HCT116 (cell line): Measurements from ENCODE around the gene SNAP29. TPM values are rescaled to one million over a fixed set of nuclear protein-coding genes. Genes with fewer than 3 reads are reported as not detected.

Experiments used
- ATAC-seq: fragments of 200-7000 bp; cut with Tn5 transposase; 2 replicates; pipeline ENCODE4 v1.9.1; 2020; ENCODE audit warnings: mild to moderate bottlenecking, moderate library complexity
- BruUV-seq: library from RNA; stranded (reverse); fragments of 400-500 nt; replicated peaks from 2 replicates; lab custom pipeline; 2021; lab: Mats Ljungman, UMichigan
- CTCF ChIA-PET: fragments of 300-600 bp; sonication (Branson Sonifier 250); formaldehyde crosslinking; loops from one replicate; lab custom pipeline; 2021; ENCODE audit warnings: antibody characterized with exemption; lab: Charles Lee
- POLR2A ChIA-PET: fragments of 300-600, 350-600 bp; sonication (Branson Sonifier 250); formaldehyde crosslinking; loops from one replicate; lab custom pipeline; 2021; ENCODE audit warnings: antibody characterized with exemption; lab: Charles Lee
- RAD21 ChIA-PET, 2 experiments: fragments of 300-600 bp; sonication (Branson Sonifier 250); formaldehyde crosslinking; loops; one replicate each; lab custom pipeline; 2023; ENCODE audit warnings: low total read pairs in 2 of 2; ENCODE audit not compliant: uncharacterized antibody in 2 of 2, unreplicated experiment in 2 of 2, low non-redundant PET in 1 of 2; lab: Charles Lee
- DNase-seq: peaks from one replicate; pipeline ENCODE4 v3.0.0-alpha.2; 2010; ENCODE audit warnings: low read depth, low spot score
- H2AFZ ChIP-seq: fragments of 200-600 bp; shearing (Covaris generic), sonication (generic); 2 replicates; pipeline ENCODE4 v1.6.1; 2017; ENCODE audit warnings: low read depth, mixed run types, mixed read lengths, antibody characterized with exemption, low read length; ENCODE audit not compliant: poor library complexity, severe bottlenecking
- H3K27ac ChIP-seq: 2 replicates; pipeline ENCODE4 v1.5.1; 2012; ENCODE audit warnings: low read depth, low read length
- H3K27me3 ChIP-seq: fragments of 200-600 bp; sonication (generic); 2 replicates; pipeline ENCODE4 v1.6.1; 2016; ENCODE audit warnings: mixed run types, low read length, mixed read lengths; ENCODE audit not compliant: insufficient read depth
- H3K36me3 ChIP-seq, 2 experiments: fragments of 200-500 bp in 1 of 2; fragments of 200-600 bp in 1 of 2; sonication (Bioruptor generic) in 1 of 2; sonication (generic) in 1 of 2; 2 replicates each; pipeline versions ENCODE4 v1.5.1 to v1.6.1; 2014 to 2016; ENCODE audit warnings: low read length in 2 of 2, inconsistent platforms in 1 of 2, mixed read lengths in 1 of 2, mixed run types in 1 of 2; ENCODE audit not compliant: insufficient read depth in 2 of 2, control insufficient read depth in 1 of 2
- H3K4me1 ChIP-seq, 2 experiments: fragments of 200-600 bp in 1 of 2; sonication (generic) in 1 of 2; 2 replicates each; pipeline versions ENCODE4 v1.5.1 to v1.6.1; 2012 to 2017; ENCODE audit warnings: low read length in 2 of 2, inconsistent platforms in 1 of 2, mild to moderate bottlenecking in 1 of 2, mixed read lengths in 1 of 2, mixed run types in 1 of 2, moderate library complexity in 1 of 2; ENCODE audit not compliant: insufficient read depth in 2 of 2, control insufficient read depth in 1 of 2
- H3K4me2 ChIP-seq: fragments of 200-600 bp; sonication (generic); 2 replicates; pipeline ENCODE4 v1.6.1; 2017; ENCODE audit warnings: mixed run types, low read length, mixed read lengths
- H3K4me3 ChIP-seq, 2 experiments: fragments of 200-600 bp in 1 of 2; sonication (generic) in 1 of 2; replicated peaks in 1 of 2; 2 replicates each; pipeline ENCODE4 v1.5.1; 2011 to 2016; ENCODE audit warnings: low read length in 2 of 2, control low read depth in 1 of 2, low read depth in 1 of 2, mild to moderate bottlenecking in 1 of 2, mixed read lengths in 1 of 2, mixed run types in 1 of 2
- H3K79me2 ChIP-seq: fragments of 200-600 bp; sonication (generic); 2 replicates; pipeline ENCODE4 v1.6.1; 2017; ENCODE audit warnings: mild to moderate bottlenecking, mixed run types, low read length, moderate library complexity, mixed read lengths; ENCODE audit not compliant: insufficient read depth
- H3K9ac ChIP-seq: fragments of 200-600 bp; sonication (generic); 2 replicates; pipeline ENCODE4 v1.6.1; 2016; ENCODE audit warnings: low read length, mixed read lengths
- H3K9me2 ChIP-seq: fragments of 200-600 bp; sonication (generic), shearing (Covaris generic); 2 replicates; pipeline ENCODE4 v1.6.1; 2017; ENCODE audit warnings: mixed run types, mild to moderate bottlenecking, moderate library complexity; ENCODE audit not compliant: insufficient read depth
- H3K9me3 ChIP-seq, 2 experiments: fragments of 200-500 bp in 1 of 2; fragments of 200-600 bp in 1 of 2; sonication (Bioruptor generic) in 1 of 2; sonication (generic) in 1 of 2; 2 replicates each; pipeline ENCODE4 v1.6.1; 2014 to 2017; ENCODE audit warnings: low read length in 2 of 2, mixed read lengths in 2 of 2, inconsistent platforms in 1 of 2, low read depth in 1 of 2, mild to moderate bottlenecking in 1 of 2, mixed run types in 1 of 2, moderate library complexity in 1 of 2; ENCODE audit not compliant: control insufficient read depth in 1 of 2, insufficient read depth in 1 of 2
- H4K20me1 ChIP-seq: fragments of 200-600 bp; sonication (generic), shearing (Covaris generic); 2 replicates; pipeline ENCODE4 v1.6.1; 2017; ENCODE audit warnings: mixed run types, mild to moderate bottlenecking, moderate library complexity; ENCODE audit not compliant: insufficient read depth
- CBX3 ChIP-seq: IDR thresholded peaks from 2 replicates; pipeline ENCODE4 v1.6.1; 2012; ENCODE audit warnings: low read depth
- CEBPB ChIP-seq: IDR thresholded peaks from 2 replicates; pipeline ENCODE4 v1.6.1; 2012; ENCODE audit warnings: low read depth
- EZH2phosphoT487 ChIP-seq: fragments of 200-600 bp; IDR thresholded peaks from 2 replicates; pipeline ENCODE4 v1.6.1; 2018; ENCODE audit warnings: antibody characterized with exemption, borderline replicate concordance
- JUND ChIP-seq: IDR thresholded peaks from 2 replicates; pipeline ENCODE4 v1.6.1; 2012
- POLR2A ChIP-seq: IDR thresholded peaks from 2 replicates; pipeline ENCODE4 v1.7.0; 2011; ENCODE audit warnings: borderline replicate concordance; ENCODE audit not compliant: insufficient read depth, insufficient read length; ENCODE audit errors: extremely low read depth
- SP1 ChIP-seq: IDR thresholded peaks from 2 replicates; pipeline ENCODE4 v1.6.1; 2012; ENCODE audit warnings: low read depth
- TCF7L2 ChIP-seq: IDR thresholded peaks from 2 replicates; pipeline ENCODE4 v1.7.0; 2011; ENCODE audit warnings: borderline replicate concordance, inconsistent platforms; ENCODE audit not compliant: insufficient read depth, insufficient read length; ENCODE audit errors: extremely low read depth
- YY1 ChIP-seq: IDR thresholded peaks from 2 replicates; pipeline ENCODE4 v1.6.1; 2011; ENCODE audit warnings: low read length, low read depth, moderate library complexity, mild to moderate bottlenecking; ENCODE audit not compliant: insufficient replicate concordance; ENCODE audit errors: extremely low read depth
- ZFX ChIP-seq: fragments of 450-650 bp; IDR thresholded peaks from 2 replicates; pipeline ENCODE4 v1.6.1; 2017
- intact Hi-C: fragments of 100-400 bp; cut with micrococcal nuclease; formaldehyde crosslinking; loops from 2 replicates; pipeline ENCODE4 v1.10.0; 2022
- total RNA-seq: library from RNA; stranded (reverse); gene quantifications from one replicate; pipeline ENCODE4 v1.2.1, GENCODE V29; 2021; ENCODE audit not compliant: unreplicated experiment
- TF ChIP-seq, protein P1 (sequence below), 3 experiments: fragments of 200-600 bp in 1 of 3; sonication (generic) in 1 of 3; IDR thresholded peaks in 2 of 3; conservative IDR thresholded peaks in 1 of 3; 2 replicates each; pipeline ENCODE4 v1.5.1; 2012 to 2017; ENCODE audit warnings: low read depth in 2 of 3, low read length in 2 of 3, antibody characterized with exemption in 1 of 3, borderline replicate concordance in 1 of 3, control low read depth in 1 of 3, mild to moderate bottlenecking in 1 of 3, mixed read lengths in 1 of 3, mixed run types in 1 of 3, moderate library complexity in 1 of 3; ENCODE audit not compliant: insufficient read depth in 1 of 3
- TF ChIP-seq, protein P2 (sequence below): IDR thresholded peaks from 2 replicates; pipeline ENCODE4 v1.6.1; 2012
- TF ChIP-seq, protein P3 (sequence below): IDR thresholded peaks from 2 replicates; pipeline ENCODE4 v1.6.1; 2011; ENCODE audit warnings: mild to moderate bottlenecking, low read length, moderate library complexity; ENCODE audit not compliant: insufficient replicate concordance; ENCODE audit errors: extremely low read depth

The SNAP29 gene
- total RNA-seq, 1 experiment from 2014 or later = 27.3 TPM

DNA sequence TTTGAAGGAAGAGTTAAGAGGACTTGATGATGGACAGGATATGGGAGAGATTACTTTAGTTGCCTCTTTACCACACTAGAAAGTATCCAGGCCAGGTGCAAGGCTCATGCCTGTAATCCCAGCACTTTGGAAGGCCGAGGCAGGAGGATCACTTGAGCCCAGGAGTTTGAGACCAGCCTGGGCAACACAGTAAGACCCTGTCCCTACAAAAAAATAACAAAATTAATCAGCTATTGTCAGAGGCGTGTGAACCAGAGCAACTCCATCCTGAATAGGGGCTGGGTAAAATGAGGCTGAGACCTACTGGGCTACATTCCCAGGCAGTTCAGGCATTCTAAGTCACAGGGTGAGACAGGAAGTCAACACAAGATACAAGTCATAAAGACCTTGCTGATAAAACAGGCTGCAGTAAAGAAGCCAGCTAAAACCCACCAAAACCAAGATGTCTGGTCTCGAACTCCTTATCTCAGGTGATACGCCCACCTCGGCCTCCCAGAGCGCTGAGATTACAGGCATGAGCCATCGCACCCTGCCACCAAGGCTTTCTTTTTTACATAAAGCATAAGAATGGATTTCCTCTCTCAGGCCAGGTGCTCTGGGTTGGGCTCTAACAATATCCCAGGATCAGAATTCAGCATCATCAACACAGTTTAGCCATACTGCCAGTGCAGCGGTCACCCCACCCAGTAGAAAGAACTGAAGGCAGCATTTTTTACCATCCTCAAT is 18.0 kb upstream of the SNAP29 start:
- no peak overlapping the region for H3K4me3 ChIP-seq
- ATAC-seq (no peak), DNase-seq (no peak)
- TF ChIP-seq YY1 (no peak), TCF7L2 (no peak), CEBPB (no peak), SP1 (no peak), JUND (no peak), CBX3 (no peak), EZH2phosphoT487 (no peak), ZFX (no peak), POLR2A (no peak)
- TF ChIP-seq, protein P1, sequence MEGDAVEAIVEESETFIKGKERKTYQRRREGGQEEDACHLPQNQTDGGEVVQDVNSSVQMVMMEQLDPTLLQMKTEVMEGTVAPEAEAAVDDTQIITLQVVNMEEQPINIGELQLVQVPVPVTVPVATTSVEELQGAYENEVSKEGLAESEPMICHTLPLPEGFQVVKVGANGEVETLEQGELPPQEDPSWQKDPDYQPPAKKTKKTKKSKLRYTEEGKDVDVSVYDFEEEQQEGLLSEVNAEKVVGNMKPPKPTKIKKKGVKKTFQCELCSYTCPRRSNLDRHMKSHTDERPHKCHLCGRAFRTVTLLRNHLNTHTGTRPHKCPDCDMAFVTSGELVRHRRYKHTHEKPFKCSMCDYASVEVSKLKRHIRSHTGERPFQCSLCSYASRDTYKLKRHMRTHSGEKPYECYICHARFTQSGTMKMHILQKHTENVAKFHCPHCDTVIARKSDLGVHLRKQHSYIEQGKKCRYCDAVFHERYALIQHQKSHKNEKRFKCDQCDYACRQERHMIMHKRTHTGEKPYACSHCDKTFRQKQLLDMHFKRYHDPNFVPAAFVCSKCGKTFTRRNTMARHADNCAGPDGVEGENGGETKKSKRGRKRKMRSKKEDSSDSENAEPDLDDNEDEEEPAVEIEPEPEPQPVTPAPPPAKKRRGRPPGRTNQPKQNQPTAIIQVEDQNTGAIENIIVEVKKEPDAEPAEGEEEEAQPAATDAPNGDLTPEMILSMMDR (IDR thresholded peaks at IDR 0.05 in 2 of 3, conservative IDR thresholded peaks at IDR 0.05 in 1 of 3; ENCODE audit: borderline replicate concordance in 1 of 3, insufficient read depth in 1 of 3, low read depth in 2 of 3, low read length in 2 of 3) = no peak
- TF ChIP-seq, protein P2, sequence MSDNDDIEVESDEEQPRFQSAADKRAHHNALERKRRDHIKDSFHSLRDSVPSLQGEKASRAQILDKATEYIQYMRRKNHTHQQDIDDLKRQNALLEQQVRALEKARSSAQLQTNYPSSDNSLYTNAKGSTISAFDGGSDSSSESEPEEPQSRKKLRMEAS = no peak
- TF ChIP-seq, protein P3, sequence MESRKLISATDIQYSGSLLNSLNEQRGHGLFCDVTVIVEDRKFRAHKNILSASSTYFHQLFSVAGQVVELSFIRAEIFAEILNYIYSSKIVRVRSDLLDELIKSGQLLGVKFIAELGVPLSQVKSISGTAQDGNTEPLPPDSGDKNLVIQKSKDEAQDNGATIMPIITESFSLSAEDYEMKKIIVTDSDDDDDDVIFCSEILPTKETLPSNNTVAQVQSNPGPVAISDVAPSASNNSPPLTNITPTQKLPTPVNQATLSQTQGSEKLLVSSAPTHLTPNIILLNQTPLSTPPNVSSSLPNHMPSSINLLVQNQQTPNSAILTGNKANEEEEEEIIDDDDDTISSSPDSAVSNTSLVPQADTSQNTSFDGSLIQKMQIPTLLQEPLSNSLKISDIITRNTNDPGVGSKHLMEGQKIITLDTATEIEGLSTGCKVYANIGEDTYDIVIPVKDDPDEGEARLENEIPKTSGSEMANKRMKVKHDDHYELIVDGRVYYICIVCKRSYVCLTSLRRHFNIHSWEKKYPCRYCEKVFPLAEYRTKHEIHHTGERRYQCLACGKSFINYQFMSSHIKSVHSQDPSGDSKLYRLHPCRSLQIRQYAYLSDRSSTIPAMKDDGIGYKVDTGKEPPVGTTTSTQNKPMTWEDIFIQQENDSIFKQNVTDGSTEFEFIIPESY = no peak
- H3K9me2 ChIP-seq = no peaks in the 10 kb centered on the region
- no peaks in the 10 kb centered on the region for H3K27me3 ChIP-seq
- H2AFZ ChIP-seq = no peak overlapping the region
- H3K79me2 ChIP-seq = peaks cover 16% of the 10 kb centered on the region
- no TSS peak for BruUV-seq
- ChIA-PET POLR2A (no interaction called here), CTCF (no interaction called here), RAD21 (no interaction called here)
- H3K27ac ChIP-seq = no peak overlapping the region
- intact Hi-C loops = no loop called here
- no peaks in the 10 kb centered on the region for H4K20me1 ChIP-seq
- no peaks in the 10 kb centered on the region; a peak in 1 of 4 replicates for H3K4me1 ChIP-seq
- H3K9ac ChIP-seq = no peak overlapping the region
- no peaks in the 10 kb centered on the region for H3K9me3 ChIP-seq
- H3K4me2 ChIP-seq = no peak overlapping the region
- H3K36me3 ChIP-seq = no peaks in the 10 kb centered on the region
